A673 (cell line): ENCODE results near the gene ICE1. TPM values are rescaled to one million over a fixed set of nuclear protein-coding genes. Genes with fewer than 3 reads are reported as not detected.

Experiments used
- BruUV-seq: library from RNA; stranded (reverse); fragments of 400-500 nt; replicated peaks from 2 replicates; lab custom pipeline; 2021; lab: Mats Ljungman, UMichigan
- CTCF ChIA-PET: fragments of 300-600 bp; sonication (Branson Sonifier 250); formaldehyde crosslinking; loops from one replicate; lab custom pipeline; 2022; ENCODE audit warnings: antibody characterized with exemption; lab: Charles Lee
- POLR2A ChIA-PET: fragments of 300-600 bp; sonication (Branson Sonifier 250); formaldehyde crosslinking; loops from one replicate; lab custom pipeline; 2022; ENCODE audit warnings: antibody characterized with exemption; ENCODE audit not compliant: low non-redundant PET; lab: Charles Lee
- DNase-seq: peaks from one replicate; pipeline ENCODE4 v3.0.0-alpha.2; 2015; ENCODE audit warnings: low spot score
- H3K27ac ChIP-seq: fragments of 200-600 bp; sonication (generic); 2 replicates; pipeline ENCODE4 v1.5.1; 2016; ENCODE audit warnings: mixed run types, low read depth, mild to moderate bottlenecking, mixed read lengths, antibody characterized with exemption, low read length; ENCODE audit not compliant: poor library complexity, severe bottlenecking
- H3K27me3 ChIP-seq: fragments of 200-600 bp; sonication (generic); replicated peaks from 2 replicates; pipeline ENCODE4 v1.6.1; 2017; ENCODE audit warnings: mixed run types, low read depth, mild to moderate bottlenecking, mixed read lengths, antibody characterized with exemption, low read length; ENCODE audit not compliant: insufficient read depth, poor library complexity
- H3K36me3 ChIP-seq: fragments of 200-600 bp; sonication (generic); 2 replicates; pipeline ENCODE4 v1.6.1; 2016; ENCODE audit warnings: mixed run types, mild to moderate bottlenecking, mixed read lengths, antibody characterized with exemption, low read length; ENCODE audit not compliant: insufficient read depth, poor library complexity, severe bottlenecking
- H3K4me1 ChIP-seq: fragments of 200-600 bp; sonication (generic); 2 replicates; pipeline ENCODE4 v1.6.1; 2017; ENCODE audit warnings: mixed run types, mild to moderate bottlenecking, mixed read lengths, antibody characterized with exemption, low read length; ENCODE audit not compliant: insufficient read depth, poor library complexity, severe bottlenecking
- H3K4me3 ChIP-seq: fragments of 200-600 bp; sonication (generic); 2 replicates; pipeline ENCODE4 v1.5.1; 2016; ENCODE audit warnings: low read depth, mixed run types, mild to moderate bottlenecking, mixed read lengths, low read length; ENCODE audit not compliant: poor library complexity, severe bottlenecking
- H3K9me3 ChIP-seq: fragments of 200-600 bp; sonication (generic); 2 replicates; pipeline ENCODE4 v1.6.1; 2016; ENCODE audit warnings: mixed run types, low read depth, mild to moderate bottlenecking, mixed read lengths, antibody characterized with exemption, low read length; ENCODE audit not compliant: poor library complexity, severe bottlenecking
- EZH2 ChIP-seq: fragments of 200-600 bp; sonication (generic); IDR thresholded peaks from 2 replicates; pipeline ENCODE4 v1.6.1; 2017; ENCODE audit warnings: borderline replicate concordance, low read depth, mild to moderate bottlenecking, mixed read lengths, antibody characterized with exemption, low read length; ENCODE audit not compliant: poor library complexity, severe bottlenecking
- intact Hi-C: fragments of 100-400 bp; cut with micrococcal nuclease; formaldehyde crosslinking; loops from one replicate; pipeline ENCODE4 v1.10.0; 2022; ENCODE audit not compliant: unreplicated experiment
- total RNA-seq: library from RNA; stranded (reverse); gene quantifications from 2 replicates; pipeline ENCODE4 v1.2.3, GENCODE V29; 2021
- TF ChIP-seq, protein P1 (sequence below): fragments of 300-800, 200-600 bp; sonication (generic); conservative IDR thresholded peaks from 2 replicates; pipeline ENCODE4 v1.5.1; 2017; ENCODE audit warnings: low read depth, mild to moderate bottlenecking, antibody characterized with exemption, low read length, moderate library complexity, mixed read lengths

ICE1 gene
- total RNA-seq, 1 experiment from 2014 or later, result 37.2 TPM

DNA sequence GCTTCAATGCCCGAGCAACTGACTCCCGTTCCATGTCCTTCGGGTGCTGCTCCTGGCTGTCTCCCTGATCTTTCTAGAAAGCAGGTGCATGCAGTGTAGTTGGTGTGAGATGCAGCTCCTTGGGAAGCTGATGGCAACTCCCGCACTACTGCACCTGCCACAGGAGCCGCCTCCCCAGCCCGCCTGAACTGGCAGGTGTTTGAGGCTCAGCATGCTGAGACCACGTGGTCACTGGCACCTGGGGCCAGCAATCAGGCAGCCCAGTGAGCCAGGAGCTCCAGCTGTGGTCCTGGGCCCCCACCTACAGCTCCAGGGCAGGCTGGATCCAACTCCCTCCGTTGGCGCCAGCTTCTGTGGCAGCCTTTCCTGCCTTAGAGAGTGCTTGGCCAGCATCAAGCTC, 111.5 kb downstream of the ICE1 start:
- CTCF ChIA-PET, result no interaction called here
- no TSS peak for BruUV-seq
- POLR2A ChIA-PET, result no interaction called here
- no peaks in the 10 kb centered on the region for H3K36me3 ChIP-seq
- intact Hi-C loops, result no loop called here
- no peaks in the 10 kb centered on the region for H3K4me1 ChIP-seq
- no peak overlapping the region for H3K27ac ChIP-seq
- H3K9me3 ChIP-seq, result no peaks in the 10 kb centered on the region
- no peak for DNase-seq
- peaks cover 78% of the 10 kb centered on the region for H3K27me3 ChIP-seq
- H3K4me3 ChIP-seq, result no peak overlapping the region
- TF ChIP-seq, protein P1, sequence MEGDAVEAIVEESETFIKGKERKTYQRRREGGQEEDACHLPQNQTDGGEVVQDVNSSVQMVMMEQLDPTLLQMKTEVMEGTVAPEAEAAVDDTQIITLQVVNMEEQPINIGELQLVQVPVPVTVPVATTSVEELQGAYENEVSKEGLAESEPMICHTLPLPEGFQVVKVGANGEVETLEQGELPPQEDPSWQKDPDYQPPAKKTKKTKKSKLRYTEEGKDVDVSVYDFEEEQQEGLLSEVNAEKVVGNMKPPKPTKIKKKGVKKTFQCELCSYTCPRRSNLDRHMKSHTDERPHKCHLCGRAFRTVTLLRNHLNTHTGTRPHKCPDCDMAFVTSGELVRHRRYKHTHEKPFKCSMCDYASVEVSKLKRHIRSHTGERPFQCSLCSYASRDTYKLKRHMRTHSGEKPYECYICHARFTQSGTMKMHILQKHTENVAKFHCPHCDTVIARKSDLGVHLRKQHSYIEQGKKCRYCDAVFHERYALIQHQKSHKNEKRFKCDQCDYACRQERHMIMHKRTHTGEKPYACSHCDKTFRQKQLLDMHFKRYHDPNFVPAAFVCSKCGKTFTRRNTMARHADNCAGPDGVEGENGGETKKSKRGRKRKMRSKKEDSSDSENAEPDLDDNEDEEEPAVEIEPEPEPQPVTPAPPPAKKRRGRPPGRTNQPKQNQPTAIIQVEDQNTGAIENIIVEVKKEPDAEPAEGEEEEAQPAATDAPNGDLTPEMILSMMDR, result no peak
- TF ChIP-seq EZH2, result no peak

DNA sequence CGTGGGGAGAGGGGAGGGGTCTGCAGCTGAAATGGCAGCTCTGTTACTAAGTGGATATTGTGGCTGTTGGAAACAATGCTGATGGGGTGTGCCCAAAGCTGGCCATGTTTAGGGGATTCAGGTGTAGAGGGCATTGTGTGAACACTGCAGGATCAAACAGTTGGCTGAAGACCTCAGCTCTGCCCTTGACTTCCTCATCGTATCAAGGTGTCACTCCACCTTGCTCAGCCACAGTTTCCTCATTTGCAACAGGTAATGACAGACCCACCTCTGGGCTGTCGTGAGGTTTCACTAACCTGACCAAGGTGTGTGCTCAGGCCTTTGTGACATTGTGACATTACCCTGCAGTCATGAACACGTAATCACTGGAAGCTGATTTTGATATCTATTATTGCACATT, 111.9 kb downstream of the ICE1 start:
- intact Hi-C loops, result no loop called here
- no peaks in the 10 kb centered on the region for H3K4me1 ChIP-seq
- H3K4me3 ChIP-seq, result no peak overlapping the region
- no peaks in the 10 kb centered on the region for H3K9me3 ChIP-seq
- DNase-seq, result no peak
- no peaks in the 10 kb centered on the region for H3K36me3 ChIP-seq
- no peak overlapping the region for H3K27ac ChIP-seq
- H3K27me3 ChIP-seq, result peaks cover 81% of the 10 kb centered on the region
- BruUV-seq, result no TSS peak
- TF ChIP-seq, protein P1, result no peak
- TF ChIP-seq EZH2, result no peak
- ChIA-PET CTCF (no interaction called here), POLR2A (no interaction called here)

DNA sequence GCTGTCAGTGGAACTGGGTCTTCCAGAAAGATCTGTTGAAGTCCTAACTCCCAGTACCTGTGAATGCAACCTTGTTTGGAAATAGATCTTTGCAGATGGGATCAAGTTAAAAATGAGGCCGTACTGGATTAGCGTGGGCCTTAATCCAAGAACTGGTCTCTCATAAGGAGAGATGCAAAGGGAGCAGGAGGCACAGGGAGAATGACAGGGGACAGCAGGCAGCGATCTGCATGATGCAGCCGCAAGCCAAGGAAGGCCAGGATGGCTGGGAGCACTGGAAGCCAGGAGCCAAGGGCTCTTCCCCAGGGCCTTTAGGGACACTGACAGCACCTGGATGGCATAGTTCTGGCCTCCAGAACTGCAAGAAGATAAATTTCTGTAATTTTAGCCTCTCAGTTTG, 114.4 kb downstream of the ICE1 start:
- no peak overlapping the region for H3K27ac ChIP-seq
- H3K9me3 ChIP-seq, result no peaks in the 10 kb centered on the region
- DNase-seq, result no peak
- no peak for TF ChIP-seq EZH2
- TF ChIP-seq, protein P1, result no peak
- ChIA-PET POLR2A (no interaction called here), CTCF (no interaction called here)
- intact Hi-C loops, result no loop called here
- no peaks in the 10 kb centered on the region for H3K36me3 ChIP-seq
- BruUV-seq, result no TSS peak
- H3K27me3 ChIP-seq, result peaks cover 77% of the 10 kb centered on the region
- H3K4me1 ChIP-seq, result no peaks in the 10 kb centered on the region
- no peak overlapping the region for H3K4me3 ChIP-seq
